ENCODE measurements around the gene CCDC97. TPM values are rescaled to one million over a fixed set of nuclear protein-coding genes. Genes with fewer than 3 reads are reported as not detected.

CCDC97 gene
- total and polyA plus RNA-seq, 2 of the 8 experiments (the other 6 are each of a cell fraction or from before 2014, with no cell fraction given), result 19.8 to 27.1 TPM

GRCh38 chr19:41364524-41365391, 54.8 kb downstream of the CCDC97 start:
- FAIRE-seq (no peak), DNase-seq (ENCODE audit: low read depth in 1 of 2, low spot score in 2 of 2) (no peak)
- Histone ChIP-seq H3K9ac (replicated peaks in 1 of 4; ENCODE audit: extremely low read depth in 1 of 4, low read depth in 3 of 4, low read length in 3 of 4) (peak overlapping the region; percentile 73 to 97 (median 96)), H2AFZ (ENCODE audit: low read length) (peak overlapping the region; percentile 88), H3K23ac (ENCODE audit: insufficient read length) (no peak overlapping the region), H2AK5ac (ENCODE audit: low read depth, low read length) (peak overlapping the region; percentile 95), H4K91ac (replicated peaks; ENCODE audit: insufficient read length, low read length) (peak overlapping the region; percentile 1), H3K4me2 (ENCODE audit: insufficient read depth in 1 of 2, low read depth in 2 of 2, low read length in 2 of 2) (peak overlapping the region; percentile 82 to 83), H3K79me2 (ENCODE audit: control insufficient read depth in 1 of 2, insufficient read depth in 2 of 2, low read length in 2 of 2) (no peaks in the 10 kb centered on the region), H4K5ac (ENCODE audit: insufficient read length, low read depth, low read length) (peak overlapping the region; percentile 91), H3K79me1 (ENCODE audit: low read depth, low read length) (peaks cover 6% of the 10 kb centered on the region), H4K8ac (ENCODE audit: extremely low read depth, insufficient read depth, low read length) (peak overlapping the region; percentile 98; the same call in 1 of the 2 replicates), H3K4ac (replicated peaks; ENCODE audit: insufficient read length, low read depth, low read length) (peak overlapping the region; percentile 87), H2BK120ac (replicated peaks; ENCODE audit: low read depth, low read length) (peak overlapping the region; percentile 11), H3K9me3 (ENCODE audit: insufficient read depth in 2 of 2, low read depth in 1 of 2, low read length in 1 of 2) (no peaks in the 10 kb centered on the region), H3K56ac (replicated peaks; ENCODE audit: insufficient read length, low read depth, low read length) (peak overlapping the region; percentile 66), H3K4me3 (ENCODE audit: extremely low read depth in 1 of 4, insufficient read depth in 2 of 4, low read depth in 3 of 4, low read length in 4 of 4) (peak overlapping the region; percentile 84 to 95 (median 90); a peak in 7 of 8 replicates), H2BK5ac (ENCODE audit: low read depth, low read length) (peak overlapping the region; percentile 93), H3K4me1 (replicated peaks in 1 of 4; ENCODE audit: control insufficient read depth in 3 of 4, insufficient read depth in 4 of 4, low read length in 3 of 4) (peaks cover 0 to 6% (median 2%) of the 10 kb centered on the region in 4 experiments; a peak in 2 of 7 replicates), H3K27me3 (replicated peaks in 1 of 4; ENCODE audit: control insufficient read depth in 3 of 4, extremely low read depth in 1 of 4, insufficient read depth in 3 of 4, low read length in 3 of 4) (no peaks in the 10 kb centered on the region), H4K20me1 (replicated peaks in 1 of 2; ENCODE audit: control insufficient read depth in 1 of 2, insufficient read depth in 2 of 2, low read length in 2 of 2) (no peaks in the 10 kb centered on the region), H3K23me2 (ENCODE audit: low read depth, low read length) (peaks cover 6% of the 10 kb centered on the region), H3K14ac (ENCODE audit: insufficient read length) (no peak overlapping the region), H3K36me3 (ENCODE audit: control insufficient read depth in 2 of 4, insufficient read depth in 4 of 4, low read length in 3 of 4) (no peaks in the 10 kb centered on the region), H3K27ac (ENCODE audit: low read depth, low read length) (peak overlapping the region; percentile 98), H2BK20ac (ENCODE audit: low read length) (peak overlapping the region; percentile 61; the same call in 1 of the 2 replicates), H2BK12ac (ENCODE audit: low read depth, low read length) (peak overlapping the region; percentile 97; the same call in 1 of the 2 replicates), H3K18ac (ENCODE audit: extremely low read depth, low read length) (peak overlapping the region; percentile 93; the same call in 1 of the 2 replicates), H2BK15ac (ENCODE audit: low read length) (0 out of 2 replicates have a peak overlapping the region, but pooled peaks have one; percentile 46)
- TF ChIP-seq NRF1 (IDR thresholded peaks at IDR 0.05; ENCODE audit: low read depth, low read length), result no peak
- ChIA-PET POLR2A (ENCODE audit: partially characterized antibody) (interaction anchor here (0.7 to 3.1 kb wide), 15 partner anchors 9 to 504 kb away, joined by 3 to 29 read pairs (median 4); partner anchors contain the start of genes B3GNT8, DMAC2 and TGFB1), CTCF (ENCODE audit: partially characterized antibody) (interaction anchor here (0.5 to 4.6 kb wide), 12 partner anchors 8 to 238 kb away, joined by 3 to 37 read pairs (median 4); partner anchors contain the start of gene TGFB1)
- WGBS, 2 experiments (ENCODE audit: extremely low coverage in 1 of 2, insufficient coverage in 1 of 2, insufficient read length in 1 of 2, insufficient replicate concordance in 2 of 2, low coverage in 1 of 2, low lambda C conversion rate in 2 of 2, missing lambda C conversion rate in 1 of 2), result 80% methylated on average over 14 of the region's 14 CpGs; no CpG with 5 or more reads in 1 of the 2 experiments

Measured in H1 (cell line).